T follicular helper cell (primary cell): ENCODE measurements around the gene PREX1.

Source experiments
- DNase-seq: peaks from one replicate; pipeline ENCODE4 v3.0.0-alpha.2; 2020; ENCODE audit warnings: low read depth

Gene PREX1

GRCh38 chr20:48826069-48826468, 1.7 kb downstream of the PREX1 start:
- DNase-seq = no peak

DNA sequence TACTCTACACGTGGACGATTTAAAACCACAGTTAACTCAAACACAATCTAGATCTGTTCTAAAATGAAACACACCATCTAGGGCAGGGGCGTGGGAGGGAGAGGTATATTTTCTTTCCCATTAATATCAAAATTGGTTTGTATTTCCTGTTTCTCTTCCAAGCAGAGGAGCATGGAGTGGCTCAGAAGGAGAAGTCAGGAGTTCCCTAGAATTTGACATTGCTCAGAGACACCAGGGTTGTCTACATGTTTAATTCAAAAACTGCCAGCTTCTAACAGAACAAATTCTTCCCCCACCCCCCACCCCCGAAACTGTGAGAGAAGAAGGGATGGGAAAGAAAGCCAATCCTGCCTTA, 2.3 kb downstream of the PREX1 start:
- no peak for DNase-seq

DNA sequence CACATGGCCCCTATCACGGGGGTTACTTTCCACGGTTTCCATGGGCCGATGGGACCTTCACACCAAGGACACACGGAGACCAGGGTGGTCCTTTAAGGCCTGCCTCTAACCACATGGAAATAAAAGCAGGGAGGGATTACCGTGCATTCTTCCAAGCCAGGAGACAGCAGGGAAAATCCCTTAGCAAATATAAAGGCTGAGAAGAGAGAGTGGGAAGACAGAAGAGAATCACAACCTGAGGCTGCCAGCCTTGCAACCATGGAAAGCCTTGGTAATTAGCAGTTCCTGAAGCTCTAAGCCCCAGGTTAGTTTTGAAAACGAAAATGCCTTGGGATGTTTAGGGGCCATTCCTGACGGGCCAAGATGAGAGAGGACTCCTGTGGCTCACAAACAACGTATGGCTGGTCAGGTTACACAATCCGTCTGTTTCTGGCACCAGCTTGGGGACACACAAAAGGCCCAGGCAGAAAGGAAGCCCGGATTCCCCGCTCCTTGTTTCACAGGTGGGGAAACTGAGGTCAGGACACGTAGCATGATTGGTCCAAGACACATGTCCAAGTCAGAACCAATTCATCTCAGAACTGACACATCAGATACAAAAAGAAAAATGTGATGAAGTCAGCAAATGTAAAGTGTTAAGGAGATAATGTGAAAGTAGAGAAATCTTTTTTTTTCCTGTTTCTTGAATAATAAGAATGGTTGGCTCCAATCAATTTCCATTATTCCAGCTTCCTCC, 2.8 kb downstream of the PREX1 start:
- no peak for DNase-seq

DNA sequence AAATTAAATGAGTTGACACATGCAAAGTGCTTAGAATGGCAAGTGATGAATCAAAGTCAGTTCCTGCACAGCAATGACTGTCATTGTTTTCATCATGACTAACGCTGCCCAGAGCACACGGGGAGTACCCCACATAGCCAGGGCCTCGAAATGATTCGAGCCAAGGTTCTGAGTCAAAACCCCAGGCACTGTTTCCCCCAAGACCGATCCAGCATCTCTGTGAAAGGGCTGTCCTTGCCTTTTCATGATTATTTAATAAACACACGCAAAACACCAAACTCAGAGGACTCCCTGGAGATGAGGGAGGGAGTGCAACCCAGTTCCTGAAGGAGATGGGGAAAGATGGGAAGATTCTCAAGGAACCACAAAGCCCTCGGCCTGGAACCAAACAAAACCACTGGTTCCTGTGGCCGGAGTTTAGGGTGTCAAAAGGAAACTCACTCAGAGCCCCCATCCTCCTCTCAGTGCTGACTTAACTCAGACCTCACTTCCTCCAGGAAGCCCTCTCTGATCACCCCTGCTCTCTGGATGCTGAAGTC, 3.8 kb downstream of the PREX1 start:
- DNase-seq = no peak

- DNase-seq = no peak
These were observed 4.3 kb downstream of the PREX1 start for GRCh38 chr20:48823476-48823875.

DNA sequence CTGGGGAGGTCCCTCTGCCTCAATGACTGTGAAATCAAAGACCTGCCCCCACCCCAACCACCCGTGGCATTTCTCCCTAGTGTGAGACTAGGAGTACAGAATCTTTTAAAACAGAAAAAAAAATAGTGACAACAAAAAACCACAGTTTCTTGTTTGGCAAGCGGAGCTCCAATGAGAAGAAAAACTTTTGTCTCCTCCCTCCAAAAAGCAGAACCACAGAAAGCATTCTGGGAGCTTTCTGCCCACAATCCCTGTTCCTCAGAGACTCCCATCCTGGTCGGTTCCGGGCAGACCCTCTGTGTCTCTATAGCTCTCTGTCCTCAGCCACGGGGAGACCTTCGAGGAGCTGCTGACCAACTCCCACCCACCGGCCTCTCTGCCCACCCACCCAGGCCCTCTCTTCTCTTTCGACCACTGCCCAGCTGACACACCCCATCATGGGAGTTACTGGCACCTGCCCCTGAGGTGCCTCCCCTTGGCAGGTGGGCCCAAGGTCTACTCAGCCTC, 4.9 kb downstream of the PREX1 start:
- no peak for DNase-seq

DNA sequence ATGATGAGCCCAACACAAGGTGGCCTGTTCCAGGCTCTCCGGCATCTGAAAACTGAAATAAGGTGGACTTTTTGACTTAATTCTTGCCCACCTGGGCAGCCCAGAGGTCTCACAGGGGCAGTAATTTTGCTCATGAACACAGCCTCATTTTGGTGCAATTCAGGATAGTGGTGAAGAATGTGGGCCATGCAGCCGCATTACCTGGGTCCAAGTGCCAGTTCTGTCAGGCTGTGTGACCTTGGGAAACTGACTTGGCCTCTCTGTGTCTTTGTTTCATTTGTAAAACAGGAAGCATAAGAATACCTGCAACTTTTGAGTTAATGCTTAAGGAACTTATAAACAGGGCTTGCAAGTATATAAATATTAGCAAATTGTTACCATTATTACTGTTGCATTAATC, 5.6 kb downstream of the PREX1 start:
- no peak for DNase-seq

- no peak for DNase-seq
These were observed 6.4 kb downstream of the PREX1 start for GRCh38 chr20:48821261-48821920.

- no peak for DNase-seq
These were observed 7.2 kb downstream of the PREX1 start for GRCh38 chr20:48820649-48820973.

DNA sequence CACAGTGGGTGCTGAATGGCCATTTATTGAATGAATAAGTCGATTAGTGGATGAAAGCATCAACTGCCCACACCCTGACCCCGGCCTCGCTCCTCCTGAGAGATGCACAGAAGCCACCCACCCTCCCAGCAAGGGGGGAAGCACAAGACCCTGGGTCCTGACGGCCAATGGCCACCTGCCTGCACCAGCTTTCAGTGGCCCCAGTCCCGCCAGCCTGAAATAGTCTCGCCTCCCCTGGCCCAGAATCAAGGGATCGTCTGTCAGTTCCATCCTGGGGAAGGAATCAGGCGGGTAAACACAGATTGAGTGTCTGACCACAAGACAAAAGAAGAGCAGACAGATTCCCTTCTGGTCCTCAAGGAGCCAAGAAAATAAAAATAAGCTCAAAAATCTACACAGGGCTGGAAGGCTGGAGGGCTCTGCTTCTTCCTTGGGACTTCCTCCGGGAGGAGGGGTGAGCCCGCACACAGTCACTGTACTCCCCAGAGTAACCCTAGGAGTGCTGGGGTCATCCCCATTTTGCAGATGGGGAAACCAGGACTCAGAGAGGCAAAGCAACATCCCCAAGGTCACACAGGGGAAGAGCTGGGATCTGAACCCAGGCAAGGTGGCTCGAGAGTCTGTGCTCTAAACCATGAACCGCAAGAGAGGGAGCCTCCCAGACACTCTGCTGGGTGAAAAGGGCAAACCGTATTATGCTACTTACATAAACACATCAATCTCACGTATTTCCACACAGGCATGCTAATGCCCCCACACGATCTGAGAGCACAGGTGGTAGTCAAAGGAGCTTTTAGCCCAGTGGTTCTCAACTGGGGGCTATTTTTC, 7.8 kb downstream of the PREX1 start:
- DNase-seq = no peak

GRCh38 chr20:48819089-48819488, 8.7 kb downstream of the PREX1 start:
- no peak for DNase-seq

DNA sequence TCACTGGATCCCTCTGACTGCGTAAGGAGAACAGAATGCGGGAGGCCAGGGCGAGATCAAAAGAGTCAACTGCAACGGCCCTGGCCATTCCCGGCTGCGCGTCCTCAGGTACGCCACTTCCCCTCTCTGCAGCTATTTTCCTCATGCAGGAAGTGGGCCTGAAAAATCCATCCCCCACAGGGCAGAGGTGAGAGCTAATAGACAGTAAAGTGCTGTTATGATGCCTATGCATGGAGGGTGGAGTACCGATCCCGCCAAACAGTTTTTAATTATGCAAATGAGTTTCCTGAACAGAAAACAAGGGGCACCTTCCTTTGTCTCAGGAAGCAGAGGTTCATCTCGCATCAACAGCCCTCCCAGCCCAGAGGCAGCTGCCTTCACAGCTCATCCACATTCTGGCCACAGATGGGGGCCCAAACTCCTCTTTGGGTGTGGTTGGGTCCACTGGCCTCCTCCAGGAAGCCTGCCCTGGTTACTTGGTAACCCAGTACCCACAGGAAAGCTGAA, 9.3 kb downstream of the PREX1 start:
- no peak for DNase-seq

GRCh38 chr20:48818031-48818370, 9.8 kb downstream of the PREX1 start:
- DNase-seq = no peak

GRCh38 chr20:48817367-48818030, 10.3 kb downstream of the PREX1 start:
- no peak for DNase-seq

GRCh38 chr20:48816282-48817205, 11.3 kb downstream of the PREX1 start:
- no peak for DNase-seq

GRCh38 chr20:48815537-48815936, 12.3 kb downstream of the PREX1 start:
- DNase-seq = no peak

DNA sequence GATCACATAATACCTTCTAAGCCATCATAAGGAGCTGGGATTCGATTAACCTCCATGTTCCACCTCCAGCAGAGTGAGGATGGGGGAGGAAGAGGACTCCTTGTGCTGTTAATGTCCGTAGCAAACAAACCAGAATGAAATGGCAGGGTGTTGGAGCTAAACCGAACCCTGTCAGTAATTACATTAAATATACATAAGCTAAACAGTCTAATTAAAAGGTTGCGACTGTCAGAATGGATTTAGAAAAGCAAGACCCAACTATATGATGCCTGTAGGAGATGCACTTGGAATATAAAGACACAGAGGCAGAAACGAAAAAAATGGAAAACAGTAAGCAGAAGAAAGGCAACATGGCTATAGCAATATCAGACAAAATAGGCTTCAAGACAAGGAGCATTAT, 13.2 kb downstream of the PREX1 start:
- no peak for DNase-seq

GRCh38 chr20:48813930-48814546, 13.8 kb downstream of the PREX1 start:
- DNase-seq = no peak

GRCh38 chr20:48813446-48813747, 14.4 kb downstream of the PREX1 start:
- no peak for DNase-seq

DNA sequence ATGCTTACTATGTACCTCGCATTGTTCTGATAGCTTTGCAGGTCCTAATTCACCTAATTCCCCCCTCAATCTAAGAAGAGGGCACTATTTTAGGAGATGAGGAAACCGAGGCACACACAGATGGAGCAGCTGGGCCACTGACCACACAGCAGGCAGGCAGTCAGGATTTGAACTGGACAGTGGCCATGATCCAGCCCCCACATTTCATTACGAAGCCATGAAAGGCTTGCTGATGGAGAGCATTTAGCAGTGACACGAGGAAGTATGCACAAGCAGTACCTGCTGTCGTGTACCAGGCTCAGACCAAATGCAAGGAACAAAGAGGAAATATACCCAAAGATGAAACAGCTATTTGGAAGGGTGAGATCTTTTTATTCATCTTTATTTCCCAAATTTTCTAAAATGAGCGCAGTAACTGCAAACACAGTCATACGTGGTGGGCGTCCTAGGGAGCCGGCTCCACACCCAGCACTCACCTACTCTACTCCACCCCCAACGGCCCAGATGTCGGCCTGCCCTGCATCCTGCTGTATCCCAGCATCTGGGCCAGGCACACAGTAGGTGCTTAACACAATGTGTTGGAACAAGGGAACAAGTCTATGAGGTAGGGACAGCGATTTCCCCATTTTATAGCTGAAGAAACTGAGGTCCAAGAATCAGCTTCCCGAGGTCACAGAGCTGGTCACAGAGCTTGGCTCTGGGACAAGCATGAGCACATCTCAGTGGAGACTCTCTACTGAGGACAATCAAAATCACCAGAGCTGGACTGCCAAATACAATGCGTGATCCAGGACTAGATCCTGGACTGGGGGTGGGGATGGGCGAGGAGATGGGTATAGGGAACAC, 15.0 kb downstream of the PREX1 start:
- DNase-seq = no peak
